GM18867 (cell line): ENCODE results near the gene DST.

Experiments used
- ATAC-seq: cut with Tn5 transposase; IDR thresholded peaks from one replicate; pipeline ENCODE4 v1.9.1; 2021; ENCODE audit warnings: mild to moderate bottlenecking, moderate library complexity; ENCODE audit not compliant: unreplicated experiment

DST gene

GRCh38 chr6:56490993-56491392 lies 151.7 kb downstream of the DST start:
- ATAC-seq = no peak

- no peak for ATAC-seq
Observed at GRCh38 chr6:56489559-56489958, 153.1 kb downstream of the DST start.

GRCh38 chr6:56488281-56488680 lies 154.4 kb downstream of the DST start:
- no peak for ATAC-seq

GRCh38 chr6:56486681-56487080 lies 156.0 kb downstream of the DST start:
- ATAC-seq = no peak

GRCh38 chr6:56484669-56485068 lies 158.0 kb downstream of the DST start:
- no peak for ATAC-seq

GRCh38 chr6:56483929-56484328 lies 158.8 kb downstream of the DST start:
- no peak for ATAC-seq

- no peak for ATAC-seq
Observed at GRCh38 chr6:56482525-56482924, 160.2 kb downstream of the DST start.

GRCh38 chr6:56481957-56482356 lies 160.7 kb downstream of the DST start:
- ATAC-seq = no peak

- no peak for ATAC-seq
Observed at GRCh38 chr6:56480654-56481337, 161.9 kb downstream of the DST start.

GRCh38 chr6:56480246-56480645 lies 162.4 kb downstream of the DST start:
- no peak for ATAC-seq

GRCh38 chr6:56479381-56479780 lies 163.3 kb downstream of the DST start:
- no peak for ATAC-seq

- ATAC-seq = no peak
Observed at GRCh38 chr6:56478202-56478601, 164.5 kb downstream of the DST start.

GRCh38 chr6:56477241-56477640 lies 165.4 kb downstream of the DST start:
- no peak for ATAC-seq

GRCh38 chr6:56475736-56476457 lies 166.8 kb downstream of the DST start:
- ATAC-seq = no peak

GRCh38 chr6:56474532-56474931 lies 168.2 kb downstream of the DST start:
- no peak for ATAC-seq

GRCh38 chr6:56463443-56463842 lies 179.2 kb downstream of the DST start:
- no peak for ATAC-seq

- ATAC-seq = no peak
Observed at GRCh38 chr6:56459030-56459805, 183.5 kb downstream of the DST start.

GRCh38 chr6:56458324-56458884 lies 184.3 kb downstream of the DST start:
- no peak for ATAC-seq

- no peak for ATAC-seq
Observed at GRCh38 chr6:56456785-56457184, 185.9 kb downstream of the DST start.

- ATAC-seq = no peak
Observed at GRCh38 chr6:56450882-56451739, 191.6 kb downstream of the DST start.

GRCh38 chr6:56450376-56450775 lies 192.3 kb downstream of the DST start:
- no peak for ATAC-seq
